ENCODE data around the gene ATRNL1.

The ATRNL1 gene

GRCh38 chr10:115539142-115539762 lies 446.1 kb downstream of the ATRNL1 start:
- no peak overlapping the region for H3K4me3 ChIP-seq (ENCODE audit: low read depth in 1 of 2, low read length in 2 of 2)
- H3K36me3 ChIP-seq (ENCODE audit: control insufficient read depth in 1 of 2, insufficient read depth in 2 of 2, low read length in 2 of 2): no peaks in the 10 kb centered on the region
- H3K27me3 ChIP-seq (ENCODE audit: low read depth, low read length): no peaks in the 10 kb centered on the region
- H3K4me1 ChIP-seq (ENCODE audit: control insufficient read depth in 1 of 2, insufficient read depth in 2 of 2, low read length in 2 of 2): no peaks in the 10 kb centered on the region
- H3K9me3 ChIP-seq (ENCODE audit: control insufficient read depth in 1 of 2, low read length in 2 of 2): no peaks in the 10 kb centered on the region
- H3K27ac ChIP-seq (ENCODE audit: low read length): no peak overlapping the region

- no peak overlapping the region for H3K4me3 ChIP-seq (ENCODE audit: low read depth in 1 of 2, low read length in 2 of 2)
- H3K27ac ChIP-seq (ENCODE audit: low read length): no peak overlapping the region
- no peaks in the 10 kb centered on the region for H3K9me3 ChIP-seq (ENCODE audit: control insufficient read depth in 1 of 2, low read length in 2 of 2)
Measured at GRCh38 chr10:115555887-115556402, 462.8 kb downstream of the ATRNL1 start.

GRCh38 chr10:115558252-115558651 lies 465.1 kb downstream of the ATRNL1 start:
- Histone ChIP-seq H3K27me3 (ENCODE audit: low read depth, low read length) (no peaks in the 10 kb centered on the region), H3K4me3 (ENCODE audit: low read depth in 1 of 2, low read length in 2 of 2) (no peak overlapping the region), H3K4me1 (ENCODE audit: control insufficient read depth in 1 of 2, insufficient read depth in 2 of 2, low read length in 2 of 2) (no peaks in the 10 kb centered on the region), H3K27ac (ENCODE audit: low read length) (no peak overlapping the region), H3K36me3 (ENCODE audit: control insufficient read depth in 1 of 2, insufficient read depth in 2 of 2, low read length in 2 of 2) (no peaks in the 10 kb centered on the region), H3K9me3 (ENCODE audit: control insufficient read depth in 1 of 2, low read length in 2 of 2) (no peaks in the 10 kb centered on the region)

More at GRCh38 chr10:115555887-115556402, 462.8 kb downstream of the ATRNL1 start:
- H3K27me3 ChIP-seq (ENCODE audit: low read depth, low read length): no peaks in the 10 kb centered on the region
- H3K4me1 ChIP-seq (ENCODE audit: control insufficient read depth in 1 of 2, insufficient read depth in 2 of 2, low read length in 2 of 2): no peaks in the 10 kb centered on the region
- H3K36me3 ChIP-seq (ENCODE audit: control insufficient read depth in 1 of 2, insufficient read depth in 2 of 2, low read length in 2 of 2): no peaks in the 10 kb centered on the region

- Histone ChIP-seq H3K36me3 (ENCODE audit: control insufficient read depth in 1 of 2, insufficient read depth in 2 of 2, low read length in 2 of 2) (no peaks in the 10 kb centered on the region), H3K27me3 (ENCODE audit: low read depth, low read length) (no peaks in the 10 kb centered on the region), H3K27ac (ENCODE audit: low read length) (no peak overlapping the region), H3K4me1 (ENCODE audit: control insufficient read depth in 1 of 2, insufficient read depth in 2 of 2, low read length in 2 of 2) (no peaks in the 10 kb centered on the region), H3K4me3 (ENCODE audit: low read depth in 1 of 2, low read length in 2 of 2) (no peak overlapping the region), H3K9me3 (ENCODE audit: control insufficient read depth in 1 of 2, low read length in 2 of 2) (no peaks in the 10 kb centered on the region)
Measured at GRCh38 chr10:115566867-115567266, 473.7 kb downstream of the ATRNL1 start.

GRCh38 chr10:115572740-115573455 lies 479.7 kb downstream of the ATRNL1 start:
- no peak overlapping the region for H3K27ac ChIP-seq (ENCODE audit: low read length)
- H3K4me1 ChIP-seq (ENCODE audit: control insufficient read depth in 1 of 2, insufficient read depth in 2 of 2, low read length in 2 of 2): no peaks in the 10 kb centered on the region
- H3K9me3 ChIP-seq (ENCODE audit: control insufficient read depth in 1 of 2, low read length in 2 of 2): peaks cover 0 to 2% of the 10 kb centered on the region in 2 donors
- H3K4me3 ChIP-seq (ENCODE audit: low read depth in 1 of 2, low read length in 2 of 2): no peak overlapping the region
- no peaks in the 10 kb centered on the region for H3K27me3 ChIP-seq (ENCODE audit: low read depth, low read length)
- H3K36me3 ChIP-seq (ENCODE audit: control insufficient read depth in 1 of 2, insufficient read depth in 2 of 2, low read length in 2 of 2): no peaks in the 10 kb centered on the region

GRCh38 chr10:115580239-115580638 lies 487.1 kb downstream of the ATRNL1 start:
- Histone ChIP-seq H3K4me3 (ENCODE audit: low read depth in 1 of 2, low read length in 2 of 2) (no peak overlapping the region), H3K27ac (ENCODE audit: low read length) (no peak overlapping the region), H3K9me3 (ENCODE audit: control insufficient read depth in 1 of 2, low read length in 2 of 2) (peaks cover 0 to 7% of the 10 kb centered on the region in 2 donors)

GRCh38 chr10:115593060-115593459 lies 499.9 kb downstream of the ATRNL1 start:
- H3K4me3 ChIP-seq (ENCODE audit: low read depth in 1 of 2, low read length in 2 of 2): no peak overlapping the region

More at GRCh38 chr10:115580239-115580638, 487.1 kb downstream of the ATRNL1 start:
- no peaks in the 10 kb centered on the region for H3K4me1 ChIP-seq (ENCODE audit: control insufficient read depth in 1 of 2, insufficient read depth in 2 of 2, low read length in 2 of 2)
- no peaks in the 10 kb centered on the region for H3K27me3 ChIP-seq (ENCODE audit: low read depth, low read length)
- no peaks in the 10 kb centered on the region for H3K36me3 ChIP-seq (ENCODE audit: control insufficient read depth in 1 of 2, insufficient read depth in 2 of 2, low read length in 2 of 2)

GRCh38 chr10:115604627-115605026 lies 511.5 kb downstream of the ATRNL1 start:
- Histone ChIP-seq H3K36me3 (ENCODE audit: control insufficient read depth in 1 of 2, insufficient read depth in 2 of 2, low read length in 2 of 2) (no peaks in the 10 kb centered on the region), H3K4me1 (ENCODE audit: control insufficient read depth in 1 of 2, insufficient read depth in 2 of 2, low read length in 2 of 2) (no peaks in the 10 kb centered on the region), H3K9me3 (ENCODE audit: control insufficient read depth in 1 of 2, low read length in 2 of 2) (no peaks in the 10 kb centered on the region), H3K4me3 (ENCODE audit: low read depth in 1 of 2, low read length in 2 of 2) (no peak overlapping the region), H3K27ac (ENCODE audit: low read length) (no peak overlapping the region), H3K27me3 (ENCODE audit: low read depth, low read length) (no peaks in the 10 kb centered on the region)

More at GRCh38 chr10:115593060-115593459, 499.9 kb downstream of the ATRNL1 start:
- H3K27me3 ChIP-seq (ENCODE audit: low read depth, low read length): no peaks in the 10 kb centered on the region
- no peaks in the 10 kb centered on the region for H3K36me3 ChIP-seq (ENCODE audit: control insufficient read depth in 1 of 2, insufficient read depth in 2 of 2, low read length in 2 of 2)
- no peak overlapping the region for H3K27ac ChIP-seq (ENCODE audit: low read length)
- H3K4me1 ChIP-seq (ENCODE audit: control insufficient read depth in 1 of 2, insufficient read depth in 2 of 2, low read length in 2 of 2): no peaks in the 10 kb centered on the region
- H3K9me3 ChIP-seq (ENCODE audit: control insufficient read depth in 1 of 2, low read length in 2 of 2): peaks cover 0 to 11% of the 10 kb centered on the region in 2 donors

GRCh38 chr10:115606086-115606485 lies 512.9 kb downstream of the ATRNL1 start:
- H3K36me3 ChIP-seq (ENCODE audit: control insufficient read depth in 1 of 2, insufficient read depth in 2 of 2, low read length in 2 of 2): no peaks in the 10 kb centered on the region
- no peak overlapping the region for H3K27ac ChIP-seq (ENCODE audit: low read length)
- H3K27me3 ChIP-seq (ENCODE audit: low read depth, low read length): no peaks in the 10 kb centered on the region
- no peaks in the 10 kb centered on the region for H3K4me1 ChIP-seq (ENCODE audit: control insufficient read depth in 1 of 2, insufficient read depth in 2 of 2, low read length in 2 of 2)
- H3K9me3 ChIP-seq (ENCODE audit: control insufficient read depth in 1 of 2, low read length in 2 of 2): no peaks in the 10 kb centered on the region
- H3K4me3 ChIP-seq (ENCODE audit: low read depth in 1 of 2, low read length in 2 of 2): no peak overlapping the region

- Histone ChIP-seq H3K9me3 (ENCODE audit: control insufficient read depth in 1 of 2, low read length in 2 of 2) (no peaks in the 10 kb centered on the region), H3K27ac (ENCODE audit: low read length) (no peak overlapping the region), H3K36me3 (ENCODE audit: control insufficient read depth in 1 of 2, insufficient read depth in 2 of 2, low read length in 2 of 2) (no peaks in the 10 kb centered on the region), H3K4me3 (ENCODE audit: low read depth in 1 of 2, low read length in 2 of 2) (no peak overlapping the region), H3K4me1 (ENCODE audit: control insufficient read depth in 1 of 2, insufficient read depth in 2 of 2, low read length in 2 of 2) (no peaks in the 10 kb centered on the region), H3K27me3 (ENCODE audit: low read depth, low read length) (no peaks in the 10 kb centered on the region)
Measured at GRCh38 chr10:115606741-115607140, 513.6 kb downstream of the ATRNL1 start.

GRCh38 chr10:115624448-115624847 lies 531.3 kb downstream of the ATRNL1 start:
- no peak overlapping the region for H3K4me3 ChIP-seq (ENCODE audit: low read depth in 1 of 2, low read length in 2 of 2)
- no peaks in the 10 kb centered on the region for H3K4me1 ChIP-seq (ENCODE audit: control insufficient read depth in 1 of 2, insufficient read depth in 2 of 2, low read length in 2 of 2)
- no peak overlapping the region for H3K27ac ChIP-seq (ENCODE audit: low read length)
- no peaks in the 10 kb centered on the region for H3K9me3 ChIP-seq (ENCODE audit: control insufficient read depth in 1 of 2, low read length in 2 of 2)
- no peaks in the 10 kb centered on the region for H3K36me3 ChIP-seq (ENCODE audit: control insufficient read depth in 1 of 2, insufficient read depth in 2 of 2, low read length in 2 of 2)
- H3K27me3 ChIP-seq (ENCODE audit: low read depth, low read length): no peaks in the 10 kb centered on the region

Measured in muscle layer of duodenum (tissue), 2 donors.